ENCODE results near the gene PIKFYVE.

The PIKFYVE gene

DNA sequence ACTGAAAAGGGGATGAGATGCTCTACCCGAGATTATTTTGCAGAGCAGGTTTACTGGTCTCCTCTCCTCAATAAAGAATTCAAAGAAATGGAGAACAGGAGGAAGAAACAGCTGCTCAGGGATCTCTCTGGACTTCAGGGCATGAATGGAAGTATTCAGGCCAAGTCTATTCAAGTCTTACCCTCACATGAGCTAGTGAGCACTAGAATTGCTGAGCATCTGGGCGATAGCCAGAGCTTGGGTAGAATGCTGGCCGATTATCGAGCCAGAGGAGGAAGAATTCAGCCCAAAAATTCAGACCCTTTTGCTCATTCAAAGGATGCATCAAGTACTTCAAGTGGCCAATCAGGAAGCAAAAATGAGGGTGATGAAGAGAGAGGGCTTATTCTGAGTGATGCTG, 60.0 kb downstream of the PIKFYVE start:
- ChIA-PET POLR2A (no interaction called here), CTCF (interaction anchor here (0.8 to 1.4 kb wide), 6 partner anchors 8 to 72 kb away, joined by 3 to 5 read pairs (median 4); no protein-coding TSS in a partner anchor)
- DNase-seq (ENCODE audit: extremely low spot score), result no peak
- no peak for TF ChIP-seq CTCF (IDR thresholded peaks at IDR 0.05; ENCODE audit: control extremely low read depth, extremely low read depth, low read depth, missing control alignments)

- ChIA-PET POLR2A (no interaction called here), CTCF (interaction anchor here (1.0 kb wide), 1 partner anchor 77 kb away, joined by 3 read pairs; no protein-coding TSS in a partner anchor)
- DNase-seq (ENCODE audit: extremely low spot score), result no peak
- TF ChIP-seq CTCF (IDR thresholded peaks at IDR 0.05; ENCODE audit: control extremely low read depth, extremely low read depth, low read depth, missing control alignments), result no peak
These were observed 63.4 kb downstream of the PIKFYVE start for GRCh38 chr2:208329485-208329884.

- DNase-seq (ENCODE audit: extremely low spot score), result no peak
- ChIA-PET CTCF (interaction anchor here (1.0 to 2.3 kb wide), 3 partner anchors 8 to 80 kb away, joined by 4 to 5 read pairs (median 4); partner anchors contain the start of gene IDH1), POLR2A (no interaction called here)
- no peak for TF ChIP-seq CTCF (IDR thresholded peaks at IDR 0.05; ENCODE audit: control extremely low read depth, extremely low read depth, low read depth, missing control alignments)
These were observed 68.2 kb downstream of the PIKFYVE start for GRCh38 chr2:208334230-208334629.

- ChIA-PET CTCF (interaction anchor here (0.7 to 1.5 kb wide), 5 partner anchors 9 to 92 kb away, joined by 3 read pairs; partner anchors contain the start of gene IDH1), POLR2A (no interaction called here)
- no peak for DNase-seq (ENCODE audit: extremely low spot score)
- TF ChIP-seq CTCF (IDR thresholded peaks at IDR 0.05; ENCODE audit: control extremely low read depth, extremely low read depth, low read depth, missing control alignments), result no peak
These were observed 80.7 kb downstream of the PIKFYVE start for GRCh38 chr2:208346756-208347155.

- DNase-seq (ENCODE audit: extremely low spot score), result no peak
- POLR2A ChIA-PET, result no interaction called here
- CTCF ChIA-PET, result interaction anchor here (1.3 kb wide), 1 partner anchor 15 kb away, joined by 3 read pairs; no protein-coding TSS in a partner anchor
- no peak for TF ChIP-seq CTCF (IDR thresholded peaks at IDR 0.05; ENCODE audit: control extremely low read depth, extremely low read depth, low read depth, missing control alignments)
These were observed 84.6 kb downstream of the PIKFYVE start for GRCh38 chr2:208350610-208351009.

GRCh38 chr2:208352644-208353567, 86.9 kb downstream of the PIKFYVE start:
- ChIA-PET CTCF (interaction anchor here (1.3 to 1.5 kb wide), 4 partner anchors 8 to 99 kb away, joined by 3 to 4 read pairs (median 4); no protein-coding TSS in a partner anchor), POLR2A (no interaction called here)
- DNase-seq (ENCODE audit: extremely low spot score), result no peak
- TF ChIP-seq CTCF (IDR thresholded peaks at IDR 0.05; ENCODE audit: control extremely low read depth, extremely low read depth, low read depth, missing control alignments), result no peak

Data from GM10248 (cell line).